HFFc6 (cell line): Measurements from ENCODE around the gene FTSJ1. TPM values are rescaled to one million over a fixed set of nuclear protein-coding genes. Genes with fewer than 3 reads are reported as not detected.

Source experiments
- DNase-seq: peaks from one replicate; pipeline ENCODE4 v3.0.0-alpha.2; 2018
- H3K27ac Mint-ChIP-seq: 2 replicates; pipeline ENCODE4 v1.8.0; 2020; ENCODE audit warnings: mild to moderate bottlenecking, mixed read lengths
- H3K27me3 Mint-ChIP-seq: 2 replicates; pipeline ENCODE4 v1.8.0; 2021; ENCODE audit warnings: mild to moderate bottlenecking, moderate library complexity, mixed read lengths; ENCODE audit not compliant: insufficient read depth
- H3K36me3 Mint-ChIP-seq: 2 replicates; pipeline ENCODE4 v1.8.0; 2021; ENCODE audit warnings: low read depth, mixed read lengths
- H3K4me1 Mint-ChIP-seq: 2 replicates; pipeline ENCODE4 v1.8.0; 2020; ENCODE audit warnings: low read depth, mixed read lengths
- H3K4me3 Mint-ChIP-seq: 2 replicates; pipeline ENCODE4 v1.8.0; 2020; ENCODE audit warnings: mild to moderate bottlenecking, moderate library complexity, mixed read lengths
- H3K9me3 Mint-ChIP-seq: 2 replicates; pipeline ENCODE4 v1.8.0; 2020; ENCODE audit warnings: mild to moderate bottlenecking, mixed read lengths
- total RNA-seq, 6 experiments: library from RNA; stranded (reverse); fragmentation: NEBNext Ultra II Directional; extraction: Animal tissue kit (Norgen Biotek cat#: 25700); gene quantifications; 2 replicates in 1 of 6; 3 replicates in 5 of 6; pipeline ENCODE4 v1.2.3, GENCODE V29; 2021
- TF ChIP-seq, protein P1 (sequence below): fragments of 200-600 bp; sonication (generic); IDR thresholded peaks from 2 replicates; pipeline ENCODE4 v1.5.0; 2021; ENCODE audit warnings: antibody characterized with exemption, mild to moderate bottlenecking

The FTSJ1 gene
- total RNA-seq, 6 experiments from 2014 or later = 51.5 to 66.7 (median 59.7) TPM

DNA sequence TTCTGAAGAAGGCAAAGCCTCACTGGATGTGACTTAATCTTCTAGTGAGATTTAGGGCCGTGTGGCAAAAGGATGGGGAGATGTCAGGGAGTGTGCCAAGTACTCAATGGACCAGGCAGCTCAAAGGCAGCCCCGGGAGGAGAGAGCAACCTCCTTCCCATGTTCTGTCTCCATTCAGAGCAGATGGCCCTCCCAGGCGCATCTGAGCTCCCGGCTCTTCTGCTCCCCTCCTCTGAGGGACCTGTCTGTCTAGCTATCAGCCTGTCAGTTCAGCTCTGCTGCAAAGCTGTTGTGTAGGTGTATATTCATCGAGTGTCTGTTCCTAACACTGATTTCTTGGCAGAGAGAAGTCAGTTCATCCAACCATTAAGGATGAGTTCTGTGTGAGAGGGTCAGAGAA lies 21.9 kb downstream of the FTSJ1 start:
- peaks cover 1% of the 10 kb centered on the region; the same call in 1 of the 2 replicates for H3K27me3 Mint-ChIP-seq
- no peaks in the 10 kb centered on the region for H3K36me3 Mint-ChIP-seq
- no peaks in the 10 kb centered on the region for H3K9me3 Mint-ChIP-seq

DNA sequence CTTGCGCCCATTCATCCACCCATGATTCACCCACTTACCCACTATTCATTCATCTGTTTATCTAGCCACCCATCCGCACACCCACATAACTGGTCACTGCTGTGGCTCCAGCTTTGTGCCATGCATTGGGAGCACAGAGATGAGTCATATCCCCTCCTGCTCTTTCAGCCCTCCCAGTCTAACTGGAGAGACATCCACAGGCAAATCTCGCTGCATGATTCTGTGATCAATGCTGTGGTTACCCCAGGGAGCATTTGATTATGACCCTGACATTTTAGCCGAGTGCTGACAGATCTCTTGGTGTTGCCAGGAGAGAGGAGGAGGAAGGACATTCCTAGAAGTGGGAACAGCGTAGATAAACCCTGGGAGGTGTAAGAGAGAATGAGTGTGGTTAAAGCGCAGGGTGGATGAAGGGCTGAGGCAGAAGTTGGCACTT lies 22.4 kb downstream of the FTSJ1 start:
- peaks cover 1% of the 10 kb centered on the region; the same call in 1 of the 2 replicates for H3K27me3 Mint-ChIP-seq
- H3K36me3 Mint-ChIP-seq = no peaks in the 10 kb centered on the region
- peak; percentile 75 for DNase-seq
- H3K27ac Mint-ChIP-seq = peak overlapping the region; percentile 84
- H3K9me3 Mint-ChIP-seq = no peaks in the 10 kb centered on the region
- peaks cover 30% of the 10 kb centered on the region for H3K4me1 Mint-ChIP-seq
- H3K4me3 Mint-ChIP-seq = peak overlapping the region; percentile 67
- TF ChIP-seq, protein P1, sequence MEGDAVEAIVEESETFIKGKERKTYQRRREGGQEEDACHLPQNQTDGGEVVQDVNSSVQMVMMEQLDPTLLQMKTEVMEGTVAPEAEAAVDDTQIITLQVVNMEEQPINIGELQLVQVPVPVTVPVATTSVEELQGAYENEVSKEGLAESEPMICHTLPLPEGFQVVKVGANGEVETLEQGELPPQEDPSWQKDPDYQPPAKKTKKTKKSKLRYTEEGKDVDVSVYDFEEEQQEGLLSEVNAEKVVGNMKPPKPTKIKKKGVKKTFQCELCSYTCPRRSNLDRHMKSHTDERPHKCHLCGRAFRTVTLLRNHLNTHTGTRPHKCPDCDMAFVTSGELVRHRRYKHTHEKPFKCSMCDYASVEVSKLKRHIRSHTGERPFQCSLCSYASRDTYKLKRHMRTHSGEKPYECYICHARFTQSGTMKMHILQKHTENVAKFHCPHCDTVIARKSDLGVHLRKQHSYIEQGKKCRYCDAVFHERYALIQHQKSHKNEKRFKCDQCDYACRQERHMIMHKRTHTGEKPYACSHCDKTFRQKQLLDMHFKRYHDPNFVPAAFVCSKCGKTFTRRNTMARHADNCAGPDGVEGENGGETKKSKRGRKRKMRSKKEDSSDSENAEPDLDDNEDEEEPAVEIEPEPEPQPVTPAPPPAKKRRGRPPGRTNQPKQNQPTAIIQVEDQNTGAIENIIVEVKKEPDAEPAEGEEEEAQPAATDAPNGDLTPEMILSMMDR = no peak

More for the DNA sequence above, 21.9 kb downstream of the FTSJ1 start:
- peaks cover 30% of the 10 kb centered on the region for H3K4me1 Mint-ChIP-seq
- no peak overlapping the region; the same call in 1 of the 2 replicates for H3K4me3 Mint-ChIP-seq
- peak overlapping the region; percentile 84 for H3K27ac Mint-ChIP-seq
- TF ChIP-seq, protein P1 = no peak
- DNase-seq = no peak

DNA sequence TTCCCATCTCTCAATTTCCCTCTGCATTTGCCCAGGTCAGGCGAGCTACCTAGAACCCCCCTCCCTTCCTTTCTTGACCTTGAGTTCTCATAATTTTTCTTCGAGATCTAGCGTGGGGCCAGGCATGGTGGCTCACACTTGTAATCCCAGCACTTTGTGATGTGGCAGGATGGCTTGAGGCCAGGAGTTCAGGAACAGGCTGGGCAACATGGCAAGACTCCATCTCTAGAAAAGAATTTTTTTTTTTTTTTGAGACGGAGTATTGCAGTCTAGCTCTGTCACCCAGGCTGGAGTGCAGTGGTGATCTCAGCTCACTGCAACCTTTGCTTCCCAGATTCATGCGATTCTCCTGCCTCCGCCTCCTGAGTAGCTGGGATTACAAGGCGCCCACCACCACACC lies 28.3 kb downstream of the FTSJ1 start:
- TF ChIP-seq, protein P1 = no peak
- no peaks in the 10 kb centered on the region for H3K9me3 Mint-ChIP-seq
- H3K4me1 Mint-ChIP-seq = peaks cover 1% of the 10 kb centered on the region; the same call in 1 of the 2 replicates
- DNase-seq = no peak
- H3K27me3 Mint-ChIP-seq = peaks cover 2% of the 10 kb centered on the region; the same call in 1 of the 2 replicates
- H3K4me3 Mint-ChIP-seq = no peak overlapping the region
- H3K36me3 Mint-ChIP-seq = no peaks in the 10 kb centered on the region
- H3K27ac Mint-ChIP-seq = no peak overlapping the region

DNA sequence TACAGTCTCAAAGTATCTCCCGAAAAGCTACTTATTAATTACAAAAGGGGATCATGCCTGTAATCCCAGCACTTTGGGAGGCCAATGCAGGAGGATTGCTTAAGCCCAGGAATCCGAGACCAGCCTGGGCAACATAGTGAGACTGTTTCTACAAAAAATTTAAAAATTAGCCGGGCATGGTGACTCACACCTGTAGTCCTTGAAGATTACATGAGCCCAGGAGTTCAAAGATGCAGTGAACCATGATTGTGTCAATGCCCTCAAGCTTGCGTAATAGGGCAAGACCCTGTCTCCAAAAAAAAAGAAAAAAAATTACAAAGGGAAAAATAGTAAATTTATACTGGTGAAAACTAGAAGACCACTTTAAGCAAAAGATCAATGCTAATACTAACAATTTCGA lies 29.5 kb downstream of the FTSJ1 start:
- H3K4me3 Mint-ChIP-seq = no peak overlapping the region
- DNase-seq = no peak
- H3K27me3 Mint-ChIP-seq = peaks cover 2% of the 10 kb centered on the region
- H3K36me3 Mint-ChIP-seq = no peaks in the 10 kb centered on the region
- H3K9me3 Mint-ChIP-seq = no peaks in the 10 kb centered on the region
- no peak overlapping the region for H3K27ac Mint-ChIP-seq
- peaks cover 8% of the 10 kb centered on the region; the same call in 1 of the 2 replicates for H3K4me1 Mint-ChIP-seq
- TF ChIP-seq, protein P1 = no peak

DNA sequence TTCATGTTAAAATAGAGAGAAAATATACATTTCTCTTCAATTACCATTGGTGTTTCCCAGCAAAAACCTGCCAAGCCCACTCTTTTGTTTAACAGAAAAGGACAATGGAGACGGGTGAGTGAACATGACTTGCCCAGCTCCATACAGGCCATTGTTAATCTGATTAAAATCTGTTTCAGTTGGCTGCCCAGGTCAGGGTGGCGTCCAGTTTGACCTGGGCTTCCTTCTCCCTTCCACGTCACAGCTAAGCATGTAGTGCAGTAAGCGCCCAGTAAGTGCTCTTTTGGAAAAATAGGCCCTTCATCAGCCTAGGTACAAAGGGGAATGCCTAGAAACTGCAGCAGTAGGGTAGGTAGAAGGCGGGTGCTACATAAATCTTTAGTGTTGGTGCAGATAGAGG lies 31.2 kb downstream of the FTSJ1 start:
- Mint-ChIP-seq H3K27ac (no peak overlapping the region), H3K27me3 (peaks cover 2% of the 10 kb centered on the region), H3K9me3 (no peaks in the 10 kb centered on the region), H3K4me1 (peaks cover 8% of the 10 kb centered on the region; the same call in 1 of the 2 replicates), H3K36me3 (no peaks in the 10 kb centered on the region), H3K4me3 (no peak overlapping the region)
- DNase-seq = no peak
- TF ChIP-seq, protein P1 = no peak
